Sigmoid colon (tissue), 7 donors: ENCODE measurements around the gene RRAGA. TPM values are rescaled to one million over a fixed set of nuclear protein-coding genes. Genes with fewer than 3 reads are reported as not detected.
A peak's percentile ranks its signal among the peaks of the same experiment; 100 is the strongest.

Source experiments
- DNase-seq: peaks from one replicate; pipeline ENCODE4 v3.0.0-alpha.2; 2019
- H3K27ac ChIP-seq, 4 donors: fragments of 200-600 bp; sonication (generic); one replicate each; pipeline ENCODE4 v1.5.1; 2016 to 2019; ENCODE audit warnings: mild to moderate bottlenecking in 1 of 4
- H3K27me3 ChIP-seq, 3 donors: fragments of 200-600 bp; sonication (generic); one replicate each; pipeline ENCODE4 v1.5.1; 2019; ENCODE audit warnings: mild to moderate bottlenecking in 1 of 3
- H3K36me3 ChIP-seq, 4 donors: fragments of 200-600 bp; sonication (generic); one replicate each; pipeline ENCODE4 v1.5.1; 2016 to 2019
- H3K4me1 ChIP-seq, 4 donors: fragments of 200-600 bp; sonication (generic); one replicate each; pipeline ENCODE4 v1.5.1; 2017 to 2019
- H3K4me3 ChIP-seq, 4 donors: fragments of 200-600 bp; sonication (generic); one replicate each; pipeline ENCODE4 v1.5.1; 2017 to 2019; ENCODE audit warnings: mild to moderate bottlenecking in 2 of 4, moderate library complexity in 1 of 4
- H3K9me3 ChIP-seq, 4 donors: fragments of 200-600 bp in 3 of 4; sonication (generic) in 3 of 4; one replicate each; pipeline versions ENCODE4 v1.5.1 to v1.6.1; 2013 to 2019
- EP300 ChIP-seq, 4 donors: sonication (generic); formaldehyde crosslinking; IDR thresholded peaks; one replicate each; pipeline ENCODE4 v1.6.1; 2017; ENCODE audit warnings: antibody characterized with exemption in 4 of 4
- POLR2A ChIP-seq, 2 donors: fragments of 450-650 bp; IDR thresholded peaks; one replicate each; pipeline ENCODE4 v1.6.1; 2016; ENCODE audit warnings: antibody characterized with exemption in 2 of 2, mild to moderate bottlenecking in 2 of 2, moderate library complexity in 2 of 2
- POLR2AphosphoS5 ChIP-seq, 4 donors: sonication (generic); formaldehyde crosslinking; IDR thresholded peaks; one replicate each; pipeline ENCODE4 v1.6.1; 2017; ENCODE audit warnings: antibody characterized with exemption in 4 of 4
- WGBS, 2 donors: extraction: QIAGEN DNeasy Blood & Tissue Kit; methylation state at CpG; one replicate each; pipeline ENCODE4 v1.1.7; 2013; 5-methylcytosine and 5-hydroxymethylcytosine counted together
- intact Hi-C: fragments of 100-400 bp; cut with DNase I; formaldehyde crosslinking; loops from one replicate; pipeline ENCODE4 v1.15.1; 2023
- polyA plus RNA-seq, 3 donors: library from polyadenylated mRNA; stranded (reverse); fragments of 200-250 nt; gene quantifications; one replicate each; pipeline ENCODE4 v1.2.3, GENCODE V29; 2013
- total RNA-seq, 4 donors: library from RNA; depleted of rRNA; stranded (reverse); fragments of >200 nt; gene quantifications; one replicate each; pipeline ENCODE4 v1.1.0, GENCODE V29; 2016
- TF ChIP-seq, protein P1 (sequence below), 4 experiments: fragments of 450-650 bp in 3 of 4; fragments of 200-600 bp in 1 of 4; IDR thresholded peaks; one replicate each; pipeline ENCODE4 v1.5.1; 2016 to 2019; ENCODE audit warnings: antibody characterized with exemption in 4 of 4, mild to moderate bottlenecking in 3 of 4, moderate library complexity in 2 of 4
- donor health status: healthy with polysubstance abuse.
- donor health status: Bipolar disorder and iron deficiency.
- donor health status: healthy.

RRAGA gene
- total and polyA plus RNA-seq, 7 donors = 53.4 to 79.8 (median 63.4) TPM

DNA sequence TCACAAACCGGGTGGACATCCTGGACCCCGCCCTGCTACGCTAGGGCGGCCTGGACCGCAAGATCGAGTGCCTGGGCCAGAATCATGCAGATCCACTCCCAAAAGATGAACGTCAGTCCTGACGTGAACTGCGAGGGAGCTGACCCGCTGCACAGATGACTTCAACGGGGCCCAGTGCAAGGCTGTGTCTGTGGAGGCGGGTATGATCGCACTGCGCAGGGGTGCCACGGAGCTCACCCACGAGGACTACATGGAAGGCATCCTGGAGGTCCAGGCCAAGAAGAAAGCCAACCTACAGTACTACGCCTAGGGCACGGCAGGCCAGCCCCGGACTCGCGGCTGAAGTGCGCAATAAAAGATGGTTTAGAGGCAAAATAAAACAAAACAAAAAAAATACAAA lies 21.4 kb upstream of the RRAGA start:
- 89 to 93% methylated on average over 22 of the region's 22 CpGs for WGBS, 2 donors
- intact Hi-C loops = loop anchor here (5.0 kb wide), 1 partner anchor 586 kb away; no protein-coding TSS in a partner anchor
- DNase-seq = no peak

DNA sequence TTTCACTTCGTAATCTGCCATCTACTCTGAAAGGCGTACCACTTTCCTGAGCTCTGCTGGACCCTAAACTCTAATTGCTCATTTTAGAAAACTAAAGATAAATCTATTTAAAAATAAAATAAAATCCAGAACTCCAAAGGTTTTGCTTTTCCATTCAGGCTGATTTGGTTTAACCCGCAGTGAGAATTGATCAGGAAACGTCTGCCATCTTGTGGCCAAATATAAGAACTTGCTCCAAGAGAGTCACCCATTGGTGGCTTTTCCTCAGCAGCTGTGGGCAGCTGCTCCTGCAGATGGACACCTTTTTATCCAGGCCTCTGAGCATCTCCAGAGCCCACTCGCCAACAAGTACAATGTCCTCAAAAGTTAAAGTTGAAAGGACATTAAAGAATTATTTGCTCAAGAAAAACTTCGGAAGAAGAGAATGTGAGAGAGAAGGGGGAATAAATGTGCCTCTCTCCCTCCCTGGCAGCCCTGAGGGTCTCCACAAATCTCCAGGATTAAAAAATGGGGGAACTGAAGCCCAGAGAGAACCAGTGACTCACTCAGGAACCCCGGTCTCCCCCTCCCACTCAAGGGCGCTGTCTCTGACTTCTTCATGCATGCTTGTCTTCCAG lies 20.3 kb upstream of the RRAGA start:
- Histone ChIP-seq H3K4me1 (no peaks in the 10 kb centered on the region), H3K27ac (no peak overlapping the region), H3K27me3 (peaks cover 0 to 4% (median 0%) of the 10 kb centered on the region in 3 donors), H3K36me3 (no peaks in the 10 kb centered on the region), H3K9me3 (no peaks in the 10 kb centered on the region), H3K4me3 (no peak overlapping the region)
- TF ChIP-seq POLR2A (IDR thresholded peaks at IDR 0.05) = no peak
- TF ChIP-seq, protein P1, sequence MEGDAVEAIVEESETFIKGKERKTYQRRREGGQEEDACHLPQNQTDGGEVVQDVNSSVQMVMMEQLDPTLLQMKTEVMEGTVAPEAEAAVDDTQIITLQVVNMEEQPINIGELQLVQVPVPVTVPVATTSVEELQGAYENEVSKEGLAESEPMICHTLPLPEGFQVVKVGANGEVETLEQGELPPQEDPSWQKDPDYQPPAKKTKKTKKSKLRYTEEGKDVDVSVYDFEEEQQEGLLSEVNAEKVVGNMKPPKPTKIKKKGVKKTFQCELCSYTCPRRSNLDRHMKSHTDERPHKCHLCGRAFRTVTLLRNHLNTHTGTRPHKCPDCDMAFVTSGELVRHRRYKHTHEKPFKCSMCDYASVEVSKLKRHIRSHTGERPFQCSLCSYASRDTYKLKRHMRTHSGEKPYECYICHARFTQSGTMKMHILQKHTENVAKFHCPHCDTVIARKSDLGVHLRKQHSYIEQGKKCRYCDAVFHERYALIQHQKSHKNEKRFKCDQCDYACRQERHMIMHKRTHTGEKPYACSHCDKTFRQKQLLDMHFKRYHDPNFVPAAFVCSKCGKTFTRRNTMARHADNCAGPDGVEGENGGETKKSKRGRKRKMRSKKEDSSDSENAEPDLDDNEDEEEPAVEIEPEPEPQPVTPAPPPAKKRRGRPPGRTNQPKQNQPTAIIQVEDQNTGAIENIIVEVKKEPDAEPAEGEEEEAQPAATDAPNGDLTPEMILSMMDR (IDR thresholded peaks at IDR 0.05) = peak; percentile 34 to 80 (median 62)
- peak in 1 of 4 donors; percentile 36 for TF ChIP-seq POLR2AphosphoS5 (IDR thresholded peaks at IDR 0.05)
- TF ChIP-seq EP300 (IDR thresholded peaks at IDR 0.05) = no peak
- 39 to 42% methylated on average over 8 of the region's 8 CpGs for WGBS, 2 donors
- DNase-seq = no peak
- intact Hi-C loops = loop anchor here (1.0 to 5.0 kb wide), 2 partner anchors 587 to 774 kb away; no protein-coding TSS in a partner anchor

More for the DNA sequence above, 21.4 kb upstream of the RRAGA start:
- Histone ChIP-seq H3K36me3 (no peaks in the 10 kb centered on the region), H3K27me3 (peaks cover 0 to 4% (median 0%) of the 10 kb centered on the region in 3 donors), H3K9me3 (no peaks in the 10 kb centered on the region), H3K4me1 (no peaks in the 10 kb centered on the region), H3K27ac (no peak overlapping the region), H3K4me3 (no peak overlapping the region)
- TF ChIP-seq POLR2A (IDR thresholded peaks at IDR 0.05) (no peak), EP300 (IDR thresholded peaks at IDR 0.05) (no peak), POLR2AphosphoS5 (IDR thresholded peaks at IDR 0.05) (no peak)
- TF ChIP-seq, protein P1 (IDR thresholded peaks at IDR 0.05) = no peak

DNA sequence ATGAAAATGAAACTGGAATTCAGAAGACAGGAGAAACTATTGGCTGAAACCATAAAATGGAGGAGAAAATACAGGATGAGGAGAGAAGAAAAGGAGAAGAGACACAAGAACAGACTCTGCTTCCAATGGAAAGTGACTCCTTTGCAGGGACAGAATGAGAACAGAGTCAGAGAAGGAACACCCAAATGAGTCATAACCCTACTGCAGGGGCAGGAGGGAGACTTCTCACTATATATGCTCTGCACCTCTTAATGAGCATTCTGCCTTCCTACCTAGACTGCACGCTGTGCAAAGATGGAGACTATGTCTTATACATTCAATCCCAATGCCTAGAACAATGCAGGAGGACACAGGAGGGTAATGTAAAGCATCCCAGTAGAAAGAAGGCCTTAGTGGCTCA lies 18.3 kb upstream of the RRAGA start:
- Histone ChIP-seq H3K27me3 (peaks cover 0 to 4% (median 0%) of the 10 kb centered on the region in 3 donors), H3K4me1 (no peaks in the 10 kb centered on the region), H3K9me3 (no peaks in the 10 kb centered on the region), H3K27ac (no peak overlapping the region), H3K36me3 (no peaks in the 10 kb centered on the region), H3K4me3 (no peak overlapping the region)
- 89 to 95% methylated on average over 1 of the region's 1 CpG for WGBS, 2 donors
- intact Hi-C loops = no loop called here
- DNase-seq = no peak
- TF ChIP-seq, protein P1 (IDR thresholded peaks at IDR 0.05) = no peak
- TF ChIP-seq POLR2A (IDR thresholded peaks at IDR 0.05) = no peak
- no peak for TF ChIP-seq EP300 (IDR thresholded peaks at IDR 0.05)
- no peak for TF ChIP-seq POLR2AphosphoS5 (IDR thresholded peaks at IDR 0.05)

DNA sequence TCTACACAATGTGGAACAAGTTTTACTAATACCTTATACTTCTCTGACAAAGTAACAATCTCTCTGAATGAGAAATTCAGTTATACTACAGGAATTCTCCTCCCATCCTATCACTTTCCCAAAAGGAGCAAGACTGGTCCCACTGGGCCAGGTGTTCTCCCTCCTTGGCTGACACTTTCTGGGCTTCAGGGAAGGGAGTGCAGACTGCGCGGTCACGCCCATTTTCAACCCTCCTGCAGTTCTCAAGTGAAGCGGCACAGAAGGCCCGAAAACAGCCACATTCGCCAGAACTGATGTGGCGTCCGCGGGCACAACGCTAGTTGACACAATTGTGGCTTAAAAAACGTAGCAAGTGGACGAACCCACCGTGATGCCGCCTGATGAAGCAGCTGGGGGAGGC lies 16.8 kb upstream of the RRAGA start:
- Histone ChIP-seq H3K4me3 (no peak overlapping the region), H3K27ac (no peak overlapping the region), H3K36me3 (no peaks in the 10 kb centered on the region), H3K9me3 (no peaks in the 10 kb centered on the region), H3K4me1 (no peaks in the 10 kb centered on the region), H3K27me3 (peaks cover 0 to 4% (median 0%) of the 10 kb centered on the region in 3 donors)
- 61 to 77% methylated on average over 14 of the region's 14 CpGs for WGBS, 2 donors
- TF ChIP-seq POLR2AphosphoS5 (IDR thresholded peaks at IDR 0.05) (peak in 1 of 4 donors; percentile 19), POLR2A (IDR thresholded peaks at IDR 0.05) (no peak)
- DNase-seq = no peak
- intact Hi-C loops = no loop called here

- no peak within 1 kb of the TSS for H3K4me3 ChIP-seq
- no peaks in the 10 kb centered on the region for H3K9me3 ChIP-seq
- no peaks in the 10 kb centered on the region for H3K36me3 ChIP-seq
- WGBS, 2 donors = 85 to 90% methylated on average over 20 of the region's 20 CpGs
- no peak within 1 kb of the TSS for H3K27ac ChIP-seq
- intact Hi-C loops = no loop called here
- TF ChIP-seq POLR2A (IDR thresholded peaks at IDR 0.05) = no peak
- no peaks in the 10 kb centered on the region for H3K4me1 ChIP-seq
- DNase-seq = no peak
- peaks cover 0 to 4% (median 0%) of the 10 kb centered on the region in 3 donors for H3K27me3 ChIP-seq
Measured at GRCh38 chr9:19033015-19033414, 16.2 kb upstream of the RRAGA start, which contains the start of gene SAXO1. TSS of gene SAXO1 (minus strand) at chr9:19033209. CDS start at chr9:19032908, 301 bp downstream.
